ENCODE results near the gene OSTM1. TPM values are rescaled to one million over a fixed set of nuclear protein-coding genes. Genes with fewer than 3 reads are reported as not detected.

OSTM1 gene
- total and polyA plus RNA-seq, 2 of the 8 experiments (the other 6 are each of a cell fraction or from before 2014, with no cell fraction given): 17.7 to 26.1 TPM

GRCh38 chr6:108108374-108108773, 33.8 kb upstream of the OSTM1 start:
- Histone ChIP-seq H3K4me3 (ENCODE audit: extremely low read depth in 1 of 4, insufficient read depth in 2 of 4, low read depth in 3 of 4, low read length in 4 of 4) (no peak overlapping the region), H2BK20ac (ENCODE audit: low read length) (no peak overlapping the region), H4K91ac (replicated peaks; ENCODE audit: insufficient read length, low read length) (no peak overlapping the region), H3K79me2 (ENCODE audit: control insufficient read depth in 1 of 2, insufficient read depth in 2 of 2, low read length in 2 of 2) (no peaks in the 10 kb centered on the region), H3K36me3 (ENCODE audit: control insufficient read depth in 2 of 4, insufficient read depth in 4 of 4, low read length in 3 of 4) (no peaks in the 10 kb centered on the region), H2BK120ac (replicated peaks; ENCODE audit: low read depth, low read length) (no peak overlapping the region), H3K14ac (ENCODE audit: insufficient read length) (no peak overlapping the region), H3K79me1 (ENCODE audit: low read depth, low read length) (no peaks in the 10 kb centered on the region), H2AK5ac (ENCODE audit: low read depth, low read length) (no peak overlapping the region), H2BK5ac (ENCODE audit: low read depth, low read length) (no peak overlapping the region), H3K27me3 (replicated peaks in 1 of 4; ENCODE audit: control insufficient read depth in 3 of 4, extremely low read depth in 1 of 4, insufficient read depth in 3 of 4, low read length in 3 of 4) (peaks cover 0 to 17% (median 13%) of the 10 kb centered on the region in 4 experiments; a peak in 6 of 7 replicates), H3K23ac (ENCODE audit: insufficient read length) (no peak overlapping the region), H2BK12ac (ENCODE audit: low read depth, low read length) (no peak overlapping the region), H4K8ac (ENCODE audit: extremely low read depth, insufficient read depth, low read length) (no peak overlapping the region), H3K56ac (replicated peaks; ENCODE audit: insufficient read length, low read depth, low read length) (no peak overlapping the region), H3K4me1 (replicated peaks in 1 of 4; ENCODE audit: control insufficient read depth in 3 of 4, insufficient read depth in 4 of 4, low read length in 3 of 4) (peaks cover 0 to 8% (median 5%) of the 10 kb centered on the region in 4 experiments; a peak in 5 of 7 replicates), H4K5ac (ENCODE audit: insufficient read length, low read depth, low read length) (no peak overlapping the region), H3K9ac (replicated peaks in 1 of 4; ENCODE audit: extremely low read depth in 1 of 4, low read depth in 3 of 4, low read length in 3 of 4) (no peak overlapping the region), H3K23me2 (ENCODE audit: low read depth, low read length) (no peaks in the 10 kb centered on the region), H3K27ac (ENCODE audit: low read depth, low read length) (no peak overlapping the region), H2BK15ac (ENCODE audit: low read length) (no peak overlapping the region), H3K9me3 (ENCODE audit: insufficient read depth in 2 of 2, low read depth in 1 of 2, low read length in 1 of 2) (no peaks in the 10 kb centered on the region), H3K18ac (ENCODE audit: extremely low read depth, low read length) (no peak overlapping the region), H4K20me1 (replicated peaks in 1 of 2; ENCODE audit: control insufficient read depth in 1 of 2, insufficient read depth in 2 of 2, low read length in 2 of 2) (no peaks in the 10 kb centered on the region), H3K4me2 (ENCODE audit: insufficient read depth in 1 of 2, low read depth in 2 of 2, low read length in 2 of 2) (no peak overlapping the region), H3K4ac (replicated peaks; ENCODE audit: insufficient read length, low read depth, low read length) (no peak overlapping the region), H2AFZ (ENCODE audit: low read length) (no peak overlapping the region)
- CTCF ChIA-PET (ENCODE audit: partially characterized antibody): interaction anchor here (1.0 kb wide), 1 partner anchor 54 kb away, joined by 5 read pairs; no protein-coding TSS in a partner anchor
- FAIRE-seq: no peak
- DNase-seq (ENCODE audit: low read depth in 1 of 2, low spot score in 2 of 2): no peak
- POLR2A ChIA-PET (ENCODE audit: partially characterized antibody): no interaction called here
- no peak for TF ChIP-seq CHD7 (IDR thresholded peaks at IDR 0.05; ENCODE audit: insufficient replicate concordance, low read length)
